ENCODE results near the gene TNFRSF6B.

Gene TNFRSF6B

GRCh38 chr20:63680857-63681608 is 15.4 kb upstream of the TNFRSF6B start:
- no peak overlapping the region for H3K4me3 ChIP-seq (ENCODE audit: low read length)
- TF ChIP-seq, protein P1, sequence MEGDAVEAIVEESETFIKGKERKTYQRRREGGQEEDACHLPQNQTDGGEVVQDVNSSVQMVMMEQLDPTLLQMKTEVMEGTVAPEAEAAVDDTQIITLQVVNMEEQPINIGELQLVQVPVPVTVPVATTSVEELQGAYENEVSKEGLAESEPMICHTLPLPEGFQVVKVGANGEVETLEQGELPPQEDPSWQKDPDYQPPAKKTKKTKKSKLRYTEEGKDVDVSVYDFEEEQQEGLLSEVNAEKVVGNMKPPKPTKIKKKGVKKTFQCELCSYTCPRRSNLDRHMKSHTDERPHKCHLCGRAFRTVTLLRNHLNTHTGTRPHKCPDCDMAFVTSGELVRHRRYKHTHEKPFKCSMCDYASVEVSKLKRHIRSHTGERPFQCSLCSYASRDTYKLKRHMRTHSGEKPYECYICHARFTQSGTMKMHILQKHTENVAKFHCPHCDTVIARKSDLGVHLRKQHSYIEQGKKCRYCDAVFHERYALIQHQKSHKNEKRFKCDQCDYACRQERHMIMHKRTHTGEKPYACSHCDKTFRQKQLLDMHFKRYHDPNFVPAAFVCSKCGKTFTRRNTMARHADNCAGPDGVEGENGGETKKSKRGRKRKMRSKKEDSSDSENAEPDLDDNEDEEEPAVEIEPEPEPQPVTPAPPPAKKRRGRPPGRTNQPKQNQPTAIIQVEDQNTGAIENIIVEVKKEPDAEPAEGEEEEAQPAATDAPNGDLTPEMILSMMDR (conservative IDR thresholded peaks at IDR 0.05; ENCODE audit: low read length), result no peak
- DNase-seq (ENCODE audit: low read depth), result no peak

GRCh38 chr20:63681609-63682142 is 14.8 kb upstream of the TNFRSF6B start:
- TF ChIP-seq, protein P1 (conservative IDR thresholded peaks at IDR 0.05; ENCODE audit: low read length), result no peak
- no peak for DNase-seq (ENCODE audit: low read depth)
- H3K4me3 ChIP-seq (ENCODE audit: low read length), result no peak overlapping the region

DNA sequence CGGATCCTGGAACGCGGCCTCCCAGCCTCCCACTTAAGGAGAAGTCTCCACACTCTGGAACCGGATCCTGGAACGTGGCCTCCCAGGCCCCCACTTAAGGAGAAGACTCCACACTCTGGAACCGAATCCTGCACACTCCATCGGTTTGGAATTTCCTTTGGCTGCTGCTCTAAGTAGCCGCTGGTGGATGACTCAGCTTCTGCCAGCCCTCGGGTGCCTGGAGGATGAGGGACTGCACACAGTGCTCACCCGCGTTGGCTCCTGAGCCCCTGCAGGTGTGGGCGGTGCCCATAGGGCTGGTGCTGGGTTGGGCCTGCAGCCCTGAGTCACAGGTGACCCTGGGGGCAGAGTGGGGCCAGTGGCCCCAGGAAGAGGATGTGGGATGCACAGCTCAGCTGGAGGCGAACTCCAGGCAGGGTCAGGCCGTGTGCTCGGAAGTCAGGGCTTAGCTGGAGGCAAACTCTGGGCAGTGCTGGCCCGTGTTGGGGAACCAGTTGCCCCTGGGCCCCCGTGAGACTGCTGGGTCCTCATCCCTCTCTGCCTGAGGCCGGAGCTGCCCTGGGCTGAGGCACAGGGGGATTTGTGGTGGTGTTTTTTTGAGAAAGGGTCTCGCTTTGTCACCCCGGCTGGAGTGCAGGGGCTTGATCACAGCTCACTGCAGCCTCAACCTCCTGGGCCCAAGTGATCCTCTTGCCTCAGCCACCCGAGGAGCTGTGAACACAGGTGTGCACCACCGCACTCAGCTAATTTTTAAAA is 13.9 kb upstream of the TNFRSF6B start:
- H3K4me3 ChIP-seq (ENCODE audit: low read length), result no peak overlapping the region
- DNase-seq (ENCODE audit: low read depth), result peak; percentile 97
- TF ChIP-seq, protein P1 (conservative IDR thresholded peaks at IDR 0.05; ENCODE audit: low read length), result no peak

DNA sequence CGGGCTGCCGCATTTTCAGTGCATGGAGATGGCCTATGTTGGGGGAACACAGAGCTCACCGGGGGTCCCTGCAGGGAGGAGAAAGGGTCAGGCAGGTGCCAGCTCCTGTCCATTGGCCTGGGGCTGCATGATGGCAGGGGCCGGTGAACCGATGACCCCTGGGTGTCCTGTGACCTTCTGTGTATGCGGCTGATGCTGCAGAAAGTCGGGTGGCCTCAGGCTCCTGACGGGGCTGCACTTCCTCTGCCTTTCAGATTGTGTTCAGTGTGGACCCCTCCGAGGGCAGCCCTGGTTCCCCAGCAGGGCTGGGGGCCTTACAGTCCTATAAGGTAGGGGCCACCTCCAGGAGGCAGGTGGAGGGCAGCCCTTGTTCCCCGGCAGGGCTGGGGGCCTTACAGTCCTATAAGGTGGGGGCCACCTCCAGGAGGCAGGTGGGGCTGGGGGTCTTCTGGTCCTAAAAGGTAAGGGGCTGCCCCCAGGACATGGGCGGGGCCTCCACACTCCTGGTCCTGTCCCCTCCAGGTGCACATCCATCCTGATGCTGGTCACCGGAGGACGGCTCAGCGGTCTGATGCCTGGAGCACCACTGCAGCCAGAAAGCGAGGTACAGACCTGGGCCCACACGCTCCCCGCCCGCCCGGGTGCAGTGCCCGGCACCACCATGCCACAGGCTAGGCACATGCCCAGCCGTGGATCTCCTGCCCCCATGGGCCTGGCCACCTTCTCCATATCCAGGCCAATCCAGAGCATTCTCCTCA is 11.0 kb upstream of the TNFRSF6B start:
- H3K4me3 ChIP-seq (ENCODE audit: low read length), result no peak overlapping the region
- TF ChIP-seq, protein P1 (conservative IDR thresholded peaks at IDR 0.05; ENCODE audit: low read length), result no peak
- no peak for DNase-seq (ENCODE audit: low read depth)

GRCh38 chr20:63686094-63686491 is 10.4 kb upstream of the TNFRSF6B start:
- H3K4me3 ChIP-seq (ENCODE audit: low read length), result no peak overlapping the region
- TF ChIP-seq, protein P1 (conservative IDR thresholded peaks at IDR 0.05; ENCODE audit: low read length), result no peak
- DNase-seq (ENCODE audit: low read depth), result no peak

- H3K4me3 ChIP-seq (ENCODE audit: low read length), result no peak overlapping the region
- DNase-seq (ENCODE audit: low read depth), result peak; percentile 80
- TF ChIP-seq, protein P1 (conservative IDR thresholded peaks at IDR 0.05; ENCODE audit: low read length), result no peak
Observed at GRCh38 chr20:63686492-63687321, 9.7 kb upstream of the TNFRSF6B start.
